ENCODE results near the gene BCAS3. TPM values are rescaled to one million over a fixed set of nuclear protein-coding genes. Genes with fewer than 3 reads are reported as not detected.

Gene BCAS3
- total RNA-seq, 1 donor from 2014 or later, result 38.1 TPM

DNA sequence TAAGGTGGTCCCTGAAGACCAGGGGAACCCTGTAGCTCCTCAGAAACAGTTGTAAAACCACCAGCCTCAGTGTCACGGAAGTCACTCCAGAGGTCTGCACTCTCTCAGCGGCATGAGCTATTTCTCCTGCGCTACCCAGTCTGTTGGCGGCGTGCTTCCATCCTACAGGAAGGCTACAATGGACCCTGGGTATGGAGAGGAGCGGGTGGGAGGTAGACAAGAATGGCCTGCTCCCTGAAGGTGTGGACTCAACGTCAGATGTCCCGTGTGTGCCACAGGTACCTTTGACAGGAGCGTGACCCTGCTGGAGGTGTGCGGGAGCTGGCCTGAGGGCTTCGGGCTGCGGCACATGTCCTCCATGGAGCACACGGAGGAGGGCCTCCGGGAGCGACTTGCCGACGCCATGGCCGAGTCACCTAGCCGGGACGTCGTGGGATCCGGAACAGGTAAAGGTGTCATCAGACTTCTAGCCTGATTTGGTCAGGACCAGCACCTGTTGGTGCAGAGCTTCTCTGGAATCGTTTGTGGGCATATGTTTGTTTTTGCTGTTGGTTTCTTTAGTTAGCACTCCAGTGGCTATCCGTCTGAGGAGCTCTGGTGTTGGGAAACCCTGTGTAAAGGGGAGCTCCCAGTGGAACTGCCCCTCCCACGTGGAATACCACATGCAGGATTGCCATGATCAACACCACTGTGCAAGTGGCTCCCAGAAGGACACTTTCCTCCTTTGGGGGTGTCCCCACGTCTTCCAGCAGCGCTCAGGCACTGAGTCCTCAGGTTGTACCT, 690.6 kb downstream of the BCAS3 start:
- no peaks in the 10 kb centered on the region for H3K9me3 Mint-ChIP-seq (ENCODE audit: unreplicated experiment)
- no peak for DNase-seq (ENCODE audit: low spot score)
- H3K27me3 Mint-ChIP-seq (ENCODE audit: unreplicated experiment), result peaks cover 1% of the 10 kb centered on the region
- H3K4me3 Mint-ChIP-seq (ENCODE audit: unreplicated experiment), result no peak overlapping the region
- H3K36me3 Mint-ChIP-seq (ENCODE audit: low read depth, unreplicated experiment), result peaks cover 4% of the 10 kb centered on the region
- H3K27ac Mint-ChIP-seq (ENCODE audit: unreplicated experiment), result no peak overlapping the region
- TF ChIP-seq CTCF (IDR thresholded peaks at IDR 0.05; ENCODE audit: unreplicated experiment), result no peak
- H3K4me1 Mint-ChIP-seq (ENCODE audit: unreplicated experiment), result no peaks in the 10 kb centered on the region

- Mint-ChIP-seq H3K4me3 (ENCODE audit: unreplicated experiment) (no peak overlapping the region), H3K4me1 (ENCODE audit: unreplicated experiment) (no peaks in the 10 kb centered on the region), H3K9me3 (ENCODE audit: unreplicated experiment) (no peaks in the 10 kb centered on the region), H3K27me3 (ENCODE audit: unreplicated experiment) (peaks cover 1% of the 10 kb centered on the region), H3K27ac (ENCODE audit: unreplicated experiment) (no peak overlapping the region), H3K36me3 (ENCODE audit: low read depth, unreplicated experiment) (peaks cover 4% of the 10 kb centered on the region)
- TF ChIP-seq CTCF (IDR thresholded peaks at IDR 0.05; ENCODE audit: unreplicated experiment), result no peak
- DNase-seq (ENCODE audit: low spot score), result no peak
Observed at GRCh38 chr17:61368832-61369450, 691.3 kb downstream of the BCAS3 start.

DNA sequence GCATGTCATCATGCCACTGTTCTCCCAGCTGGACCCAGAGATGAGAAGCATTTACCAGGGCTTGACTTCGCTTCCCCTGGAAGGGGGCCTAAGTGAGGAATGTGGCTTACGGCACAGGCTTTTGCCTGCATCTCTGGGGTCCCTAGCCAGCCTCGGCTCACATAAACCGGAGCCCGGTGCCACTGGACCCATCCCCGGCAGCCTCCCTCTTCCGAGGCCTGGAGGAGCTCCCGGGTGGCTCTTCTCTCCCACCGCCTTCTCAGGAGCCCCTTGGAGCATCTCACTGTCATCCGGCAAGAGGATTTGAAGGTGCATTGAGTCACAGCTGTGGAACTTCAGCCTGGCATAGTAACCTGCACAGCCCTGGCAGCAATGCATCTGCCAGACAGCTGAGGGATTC, 692.1 kb downstream of the BCAS3 start:
- Mint-ChIP-seq H3K36me3 (ENCODE audit: low read depth, unreplicated experiment) (peaks cover 4% of the 10 kb centered on the region), H3K4me1 (ENCODE audit: unreplicated experiment) (peaks cover 2% of the 10 kb centered on the region), H3K27ac (ENCODE audit: unreplicated experiment) (no peak overlapping the region), H3K9me3 (ENCODE audit: unreplicated experiment) (no peaks in the 10 kb centered on the region), H3K4me3 (ENCODE audit: unreplicated experiment) (no peak overlapping the region), H3K27me3 (ENCODE audit: unreplicated experiment) (peaks cover 1% of the 10 kb centered on the region)
- no peak for DNase-seq (ENCODE audit: low spot score)
- no peak for TF ChIP-seq CTCF (IDR thresholded peaks at IDR 0.05; ENCODE audit: unreplicated experiment)

- TF ChIP-seq CTCF (IDR thresholded peaks at IDR 0.05; ENCODE audit: unreplicated experiment), result no peak
- Mint-ChIP-seq H3K4me1 (ENCODE audit: unreplicated experiment) (peaks cover 2% of the 10 kb centered on the region), H3K27ac (ENCODE audit: unreplicated experiment) (no peak overlapping the region), H3K36me3 (ENCODE audit: low read depth, unreplicated experiment) (peaks cover 4% of the 10 kb centered on the region), H3K9me3 (ENCODE audit: unreplicated experiment) (no peaks in the 10 kb centered on the region), H3K27me3 (ENCODE audit: unreplicated experiment) (peaks cover under 1% of the 10 kb centered on the region), H3K4me3 (ENCODE audit: unreplicated experiment) (no peak overlapping the region)
- no peak for DNase-seq (ENCODE audit: low spot score)
Observed at GRCh38 chr17:61371179-61371578, 693.5 kb downstream of the BCAS3 start.

DNA sequence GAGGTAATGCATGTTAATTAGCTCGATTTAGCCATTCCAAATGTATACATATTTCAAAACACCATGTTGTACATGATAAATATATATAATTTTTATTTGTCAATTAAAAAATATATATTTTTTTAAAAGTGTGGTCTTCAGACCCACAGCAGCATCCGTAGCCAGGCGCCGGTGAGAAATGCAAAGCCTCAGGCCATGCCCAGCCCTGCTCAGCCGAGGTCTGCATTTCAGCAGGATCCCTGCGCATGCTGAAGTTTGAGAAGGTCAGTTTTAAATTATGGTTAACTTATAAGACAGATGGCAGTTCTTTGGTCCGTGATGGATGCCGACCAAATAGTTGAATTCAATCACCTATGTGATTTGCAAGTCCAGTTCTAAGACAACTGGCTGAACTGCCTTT, 694.0 kb downstream of the BCAS3 start:
- DNase-seq (ENCODE audit: low spot score), result no peak
- no peaks in the 10 kb centered on the region for H3K9me3 Mint-ChIP-seq (ENCODE audit: unreplicated experiment)
- H3K4me3 Mint-ChIP-seq (ENCODE audit: unreplicated experiment), result no peak overlapping the region
- peaks cover 7% of the 10 kb centered on the region for H3K36me3 Mint-ChIP-seq (ENCODE audit: low read depth, unreplicated experiment)
- no peaks in the 10 kb centered on the region for H3K27me3 Mint-ChIP-seq (ENCODE audit: unreplicated experiment)
- H3K4me1 Mint-ChIP-seq (ENCODE audit: unreplicated experiment), result peaks cover 2% of the 10 kb centered on the region
- TF ChIP-seq CTCF (IDR thresholded peaks at IDR 0.05; ENCODE audit: unreplicated experiment), result no peak
- no peak overlapping the region for H3K27ac Mint-ChIP-seq (ENCODE audit: unreplicated experiment)
